ENCODE data around the gene SNRK.

The SNRK gene

DNA sequence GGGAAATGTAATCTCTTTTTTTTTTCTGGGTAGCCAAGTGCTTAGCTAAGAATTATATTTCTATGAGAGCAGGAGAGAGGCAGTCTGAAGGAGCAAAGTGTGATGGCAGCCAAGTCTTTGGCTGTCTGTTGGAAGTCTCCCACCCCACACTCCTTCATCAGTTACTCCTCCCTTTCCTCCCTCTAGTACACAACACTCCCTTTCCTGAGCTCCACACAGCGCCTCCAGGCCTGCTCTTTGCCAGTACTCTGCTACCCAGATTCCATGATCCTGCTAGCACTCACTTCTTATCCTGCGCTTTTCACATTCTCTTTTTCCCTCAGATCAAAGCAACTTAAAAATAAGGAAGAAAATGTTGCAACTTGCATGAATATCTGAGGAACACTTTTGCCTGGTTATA lies 37.4 kb upstream of the SNRK start:
- FAIRE-seq (no peak), DNase-seq (ENCODE audit: insufficient read length, low spot score) (no peak)
- TF ChIP-seq POLR2A (IDR thresholded peaks at IDR 0.05; ENCODE audit: low read depth, low read length) (no peak), SPI1 (IDR thresholded peaks at IDR 0.05; ENCODE audit: low read depth, low read length) (no peak), POLR2AphosphoS5 (IDR thresholded peaks at IDR 0.05; ENCODE audit: low read depth, low read length) (no peak), TAF1 (IDR thresholded peaks at IDR 0.05; ENCODE audit: low read depth, low read length) (no peak), PAX5 (IDR thresholded peaks at IDR 0.05; ENCODE audit: insufficient read depth, low read length, severe bottlenecking) (no peak), POU2F2 (IDR thresholded peaks at IDR 0.05; ENCODE audit: low read depth, low read length) (no peak)

DNA sequence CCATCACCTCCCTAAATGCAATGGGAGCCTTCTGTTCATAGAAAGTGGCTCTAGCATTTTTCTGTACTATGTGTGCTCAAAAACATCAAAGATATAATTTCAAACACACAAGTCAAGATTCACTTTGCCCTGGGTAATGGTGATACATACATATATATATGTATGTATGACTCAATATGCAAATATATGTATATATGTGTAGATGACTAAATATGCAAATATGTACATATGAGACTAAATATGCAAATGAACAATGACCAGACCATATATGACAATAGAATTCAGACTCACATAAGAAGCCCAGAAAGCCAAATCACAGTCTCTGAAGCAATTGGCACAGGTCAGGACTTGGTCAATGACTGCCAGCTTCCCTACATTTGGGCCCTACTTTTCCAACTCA lies 36.9 kb upstream of the SNRK start:
- no peak for DNase-seq (ENCODE audit: insufficient read length, low spot score)
- no peak for TF ChIP-seq POLR2AphosphoS5 (IDR thresholded peaks at IDR 0.05; ENCODE audit: low read depth, low read length)
- TF ChIP-seq POLR2A (IDR thresholded peaks at IDR 0.05; ENCODE audit: low read depth, low read length), result no peak
- no peak for TF ChIP-seq POU2F2 (IDR thresholded peaks at IDR 0.05; ENCODE audit: low read depth, low read length)
- no peak for TF ChIP-seq PAX5 (IDR thresholded peaks at IDR 0.05; ENCODE audit: insufficient read depth, low read length, severe bottlenecking)
- no peak for TF ChIP-seq SPI1 (IDR thresholded peaks at IDR 0.05; ENCODE audit: low read depth, low read length)
- no peak for TF ChIP-seq TAF1 (IDR thresholded peaks at IDR 0.05; ENCODE audit: low read depth, low read length)
- FAIRE-seq, result no peak

DNA sequence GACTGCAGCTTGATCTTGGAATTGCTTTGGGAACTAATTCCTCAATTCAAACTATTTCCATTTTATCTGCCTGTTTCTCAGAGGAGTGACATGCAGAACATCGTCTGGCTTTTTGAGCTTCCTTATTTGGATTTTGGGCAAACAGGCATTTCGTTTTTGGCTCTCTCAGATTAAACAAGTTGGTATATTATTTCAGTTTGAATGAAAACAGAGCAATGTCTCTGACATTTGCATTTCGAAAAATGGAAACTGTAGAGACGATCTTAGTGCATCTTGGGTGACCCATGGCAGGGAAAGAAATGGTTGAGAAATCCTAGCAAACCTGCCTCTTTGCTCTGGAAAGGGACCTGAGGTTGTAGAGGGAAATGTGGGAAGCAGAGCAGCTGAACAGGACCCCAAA lies 33.0 kb upstream of the SNRK start:
- TF ChIP-seq PAX5 (IDR thresholded peaks at IDR 0.05; ENCODE audit: insufficient read depth, low read length, severe bottlenecking) (no peak), POLR2A (IDR thresholded peaks at IDR 0.05; ENCODE audit: low read depth, low read length) (no peak), POU2F2 (IDR thresholded peaks at IDR 0.05; ENCODE audit: low read depth, low read length) (no peak), SPI1 (IDR thresholded peaks at IDR 0.05; ENCODE audit: low read depth, low read length) (no peak), TAF1 (IDR thresholded peaks at IDR 0.05; ENCODE audit: low read depth, low read length) (no peak)
- DNase-seq (ENCODE audit: insufficient read length, low spot score) (no peak), FAIRE-seq (no peak)

DNA sequence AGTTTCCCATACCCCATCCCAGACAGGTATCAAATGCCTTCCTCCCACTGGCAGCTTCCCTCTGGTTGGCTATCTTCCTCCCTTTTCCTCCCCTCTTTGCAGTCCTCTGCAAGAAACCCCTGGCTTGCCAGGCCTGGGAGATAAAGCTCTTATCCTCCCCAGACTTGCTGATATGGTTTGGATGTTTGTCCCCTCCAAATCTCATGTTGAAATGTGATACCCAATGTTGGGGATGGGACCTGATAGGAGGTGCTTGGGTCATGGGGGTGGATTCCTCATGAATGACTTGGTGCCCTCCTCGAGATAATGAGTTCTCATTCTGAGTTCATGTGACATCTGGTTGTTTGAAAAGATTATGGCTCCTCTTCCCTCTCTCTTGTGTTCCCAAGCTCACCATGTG lies 32.2 kb upstream of the SNRK start:
- no peak for TF ChIP-seq PAX5 (IDR thresholded peaks at IDR 0.05; ENCODE audit: insufficient read depth, low read length, severe bottlenecking)
- no peak for TF ChIP-seq POLR2A (IDR thresholded peaks at IDR 0.05; ENCODE audit: low read depth, low read length)
- FAIRE-seq (no peak), DNase-seq (ENCODE audit: insufficient read length, low spot score) (no peak)

DNA sequence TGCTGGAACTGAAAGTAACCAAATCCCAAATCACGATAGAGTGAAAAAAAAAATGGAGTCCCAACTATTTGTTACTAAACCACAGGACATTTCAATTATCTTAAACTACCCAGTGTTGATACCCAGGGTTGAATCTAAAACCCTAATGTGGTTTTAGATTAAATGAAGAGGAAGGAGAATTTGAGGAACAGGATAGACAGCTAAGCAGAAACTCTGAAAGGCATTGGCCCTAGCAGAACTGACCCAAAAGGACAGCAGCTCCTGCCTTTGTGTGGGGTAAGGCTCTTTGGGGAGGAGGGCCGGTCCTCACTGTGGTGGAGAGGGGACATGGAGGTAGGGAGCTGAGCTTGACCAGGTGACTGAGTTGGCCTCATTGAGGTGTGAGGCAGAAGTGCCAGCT lies 30.7 kb upstream of the SNRK start:
- TF ChIP-seq POLR2A (IDR thresholded peaks at IDR 0.05; ENCODE audit: low read depth, low read length), result no peak
- TF ChIP-seq TAF1 (IDR thresholded peaks at IDR 0.05; ENCODE audit: low read depth, low read length), result no peak
- no peak for TF ChIP-seq POLR2AphosphoS5 (IDR thresholded peaks at IDR 0.05; ENCODE audit: low read depth, low read length)
- TF ChIP-seq SPI1 (IDR thresholded peaks at IDR 0.05; ENCODE audit: low read depth, low read length), result no peak
- TF ChIP-seq PAX5 (IDR thresholded peaks at IDR 0.05; ENCODE audit: insufficient read depth, low read length, severe bottlenecking), result no peak
- no peak for TF ChIP-seq POU2F2 (IDR thresholded peaks at IDR 0.05; ENCODE audit: low read depth, low read length)
- FAIRE-seq (no peak), DNase-seq (ENCODE audit: insufficient read length, low spot score) (no peak)

DNA sequence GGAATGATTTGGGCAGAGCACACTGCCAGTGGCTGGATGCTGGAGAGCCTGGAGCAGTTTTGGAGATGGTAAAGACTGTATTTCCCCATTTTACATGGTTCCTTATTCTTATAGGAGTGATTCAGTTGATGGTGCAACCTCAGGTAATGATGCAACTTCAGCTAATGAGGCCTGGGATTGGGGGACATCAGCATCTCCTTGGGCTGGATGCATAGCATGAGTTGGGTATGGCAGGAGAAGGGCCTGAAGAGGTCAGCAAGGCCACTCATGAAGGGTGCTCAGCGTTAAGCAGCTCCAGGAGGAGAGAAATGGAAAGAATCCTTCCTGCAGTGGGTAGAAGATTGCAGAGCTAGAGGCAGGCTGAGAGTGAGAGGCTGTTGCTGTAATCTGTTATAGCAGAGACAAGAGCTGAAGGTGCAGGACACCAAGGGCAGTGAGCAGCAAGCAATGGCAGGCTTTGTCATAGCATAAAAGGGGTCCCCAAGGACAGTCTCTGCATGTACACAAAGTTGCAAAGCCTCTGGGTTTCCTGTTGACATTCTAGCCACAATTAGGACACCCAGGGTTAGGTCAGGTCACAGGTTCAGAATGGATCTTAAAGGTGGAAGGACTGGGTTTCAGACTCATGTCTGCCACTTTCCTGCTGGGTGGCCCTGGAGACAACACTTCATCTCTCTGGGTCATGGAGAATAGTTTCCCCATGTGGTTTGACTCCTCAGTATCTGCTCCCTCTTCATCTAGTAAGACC lies 29.5 kb upstream of the SNRK start:
- DNase-seq (ENCODE audit: insufficient read length, low spot score) (no peak), FAIRE-seq (no peak)
- TF ChIP-seq POU2F2 (IDR thresholded peaks at IDR 0.05; ENCODE audit: low read depth, low read length) (no peak), TAF1 (IDR thresholded peaks at IDR 0.05; ENCODE audit: low read depth, low read length) (no peak), POLR2AphosphoS5 (IDR thresholded peaks at IDR 0.05; ENCODE audit: low read depth, low read length) (no peak), PAX5 (IDR thresholded peaks at IDR 0.05; ENCODE audit: insufficient read depth, low read length, severe bottlenecking) (no peak), SPI1 (IDR thresholded peaks at IDR 0.05; ENCODE audit: low read depth, low read length) (no peak), POLR2A (IDR thresholded peaks at IDR 0.05; ENCODE audit: low read depth, low read length) (no peak)

DNA sequence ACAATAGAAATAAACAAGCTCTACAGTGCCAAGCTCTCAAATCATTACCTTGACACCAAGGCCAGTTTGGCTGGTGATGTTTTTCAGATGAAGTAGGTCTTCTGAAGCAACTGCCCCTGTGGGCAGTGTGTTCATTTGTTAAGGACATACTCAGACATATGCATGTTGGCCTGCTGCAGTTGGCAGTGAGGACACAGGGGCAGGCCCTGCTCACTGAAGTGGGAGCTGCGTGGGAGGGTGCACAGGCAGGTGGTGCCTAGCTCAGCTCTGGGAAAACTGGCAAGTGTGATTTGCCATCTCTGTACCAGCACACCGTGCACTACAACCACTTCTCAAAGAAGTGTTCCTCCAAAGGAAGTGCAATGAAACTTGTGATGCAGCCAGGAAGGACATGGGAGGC lies 28.5 kb upstream of the SNRK start:
- no peak for TF ChIP-seq PAX5 (IDR thresholded peaks at IDR 0.05; ENCODE audit: insufficient read depth, low read length, severe bottlenecking)
- TF ChIP-seq POU2F2 (IDR thresholded peaks at IDR 0.05; ENCODE audit: low read depth, low read length), result no peak
- no peak for TF ChIP-seq TAF1 (IDR thresholded peaks at IDR 0.05; ENCODE audit: low read depth, low read length)
- no peak for TF ChIP-seq POLR2A (IDR thresholded peaks at IDR 0.05; ENCODE audit: low read depth, low read length)
- no peak for TF ChIP-seq SPI1 (IDR thresholded peaks at IDR 0.05; ENCODE audit: low read depth, low read length)
- no peak for TF ChIP-seq POLR2AphosphoS5 (IDR thresholded peaks at IDR 0.05; ENCODE audit: low read depth, low read length)
- DNase-seq (ENCODE audit: insufficient read length, low spot score), result no peak
- no peak for FAIRE-seq

DNA sequence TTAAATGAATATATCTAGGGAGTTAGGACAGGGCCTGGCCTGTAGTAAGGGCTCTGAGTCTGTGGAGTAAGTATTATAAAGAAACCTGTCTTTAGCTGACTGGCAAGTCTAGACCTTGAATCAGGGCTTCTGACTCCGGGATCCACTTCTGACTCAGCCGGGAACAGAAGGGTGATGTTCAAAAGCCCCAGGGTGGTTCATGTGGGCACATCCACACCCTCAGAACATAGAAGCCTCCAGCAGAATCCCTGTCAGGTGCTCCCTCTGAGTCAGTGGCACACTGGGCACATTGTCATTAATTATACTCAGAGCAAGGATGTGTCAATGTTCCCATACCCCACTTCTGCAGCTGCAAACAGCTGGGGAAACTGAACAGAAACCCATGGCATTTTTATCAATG lies 26.7 kb upstream of the SNRK start:
- TF ChIP-seq SPI1 (IDR thresholded peaks at IDR 0.05; ENCODE audit: low read depth, low read length) (no peak), POLR2A (IDR thresholded peaks at IDR 0.05; ENCODE audit: low read depth, low read length) (no peak), TAF1 (IDR thresholded peaks at IDR 0.05; ENCODE audit: low read depth, low read length) (no peak), POLR2AphosphoS5 (IDR thresholded peaks at IDR 0.05; ENCODE audit: low read depth, low read length) (no peak), PAX5 (IDR thresholded peaks at IDR 0.05; ENCODE audit: insufficient read depth, low read length, severe bottlenecking) (no peak), POU2F2 (IDR thresholded peaks at IDR 0.05; ENCODE audit: low read depth, low read length) (no peak)
- FAIRE-seq (no peak), DNase-seq (ENCODE audit: insufficient read length, low spot score) (no peak)

DNA sequence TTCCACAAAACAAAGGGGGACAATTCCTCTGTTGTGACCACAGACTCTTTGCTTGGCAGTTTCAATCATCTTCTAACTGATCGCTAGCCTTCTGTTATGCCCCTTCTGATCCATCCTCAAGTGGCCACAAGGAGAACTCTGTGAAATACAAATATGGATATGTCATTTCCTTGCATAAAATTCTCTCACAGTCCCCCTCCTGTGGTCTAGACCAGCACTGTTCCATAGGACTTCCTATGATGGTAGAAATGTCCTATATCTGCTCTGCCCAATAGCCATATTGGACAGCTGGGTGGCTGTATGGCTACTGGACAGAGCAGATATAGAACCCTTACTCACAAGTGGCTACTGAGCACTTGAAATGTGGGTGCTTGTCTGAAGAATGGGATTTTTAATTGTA lies 25.9 kb upstream of the SNRK start:
- DNase-seq (ENCODE audit: insufficient read length, low spot score), result no peak
- no peak for TF ChIP-seq PAX5 (IDR thresholded peaks at IDR 0.05; ENCODE audit: insufficient read depth, low read length, severe bottlenecking)
- no peak for TF ChIP-seq TAF1 (IDR thresholded peaks at IDR 0.05; ENCODE audit: low read depth, low read length)
- no peak for FAIRE-seq

DNA sequence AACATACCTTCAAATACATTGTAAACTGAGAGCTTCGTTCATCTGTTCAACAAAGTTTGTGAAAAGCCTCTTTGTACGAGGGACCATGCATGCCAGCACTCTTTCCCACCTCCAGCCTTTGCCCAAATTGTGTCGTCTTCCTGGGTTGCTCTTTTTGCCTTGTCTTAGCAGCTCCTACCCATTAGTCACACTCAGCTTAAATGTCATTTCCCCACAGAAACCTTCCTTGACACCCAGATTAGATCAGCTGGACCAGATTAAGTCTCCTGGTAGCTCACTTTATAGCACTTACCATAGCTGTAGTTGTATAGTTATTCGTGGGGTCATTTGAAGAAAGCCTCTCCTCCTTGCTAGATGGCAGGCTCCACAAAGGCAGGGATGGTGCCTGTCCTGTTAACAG lies 24.1 kb upstream of the SNRK start:
- DNase-seq (ENCODE audit: insufficient read length, low spot score) (no peak), FAIRE-seq (no peak)
- no peak for TF ChIP-seq POLR2A (IDR thresholded peaks at IDR 0.05; ENCODE audit: low read depth, low read length)
- no peak for TF ChIP-seq TAF1 (IDR thresholded peaks at IDR 0.05; ENCODE audit: low read depth, low read length)
- TF ChIP-seq POLR2AphosphoS5 (IDR thresholded peaks at IDR 0.05; ENCODE audit: low read depth, low read length), result no peak
- no peak for TF ChIP-seq SPI1 (IDR thresholded peaks at IDR 0.05; ENCODE audit: low read depth, low read length)
- TF ChIP-seq POU2F2 (IDR thresholded peaks at IDR 0.05; ENCODE audit: low read depth, low read length), result no peak
- no peak for TF ChIP-seq PAX5 (IDR thresholded peaks at IDR 0.05; ENCODE audit: insufficient read depth, low read length, severe bottlenecking)
